Hematopoietic multipotent progenitor cell treated with erythropoietin and hydrocortisone succinate and interleukin-3 and kit ligand, for 17 days (in vitro differentiated cells): Measurements from ENCODE around the gene TGIF2.

Experiments
- DNase-seq: peaks from one replicate; pipeline ENCODE4 v3.0.0-alpha.2; 2015; ENCODE audit warnings: low spot score

The TGIF2 gene

DNA sequence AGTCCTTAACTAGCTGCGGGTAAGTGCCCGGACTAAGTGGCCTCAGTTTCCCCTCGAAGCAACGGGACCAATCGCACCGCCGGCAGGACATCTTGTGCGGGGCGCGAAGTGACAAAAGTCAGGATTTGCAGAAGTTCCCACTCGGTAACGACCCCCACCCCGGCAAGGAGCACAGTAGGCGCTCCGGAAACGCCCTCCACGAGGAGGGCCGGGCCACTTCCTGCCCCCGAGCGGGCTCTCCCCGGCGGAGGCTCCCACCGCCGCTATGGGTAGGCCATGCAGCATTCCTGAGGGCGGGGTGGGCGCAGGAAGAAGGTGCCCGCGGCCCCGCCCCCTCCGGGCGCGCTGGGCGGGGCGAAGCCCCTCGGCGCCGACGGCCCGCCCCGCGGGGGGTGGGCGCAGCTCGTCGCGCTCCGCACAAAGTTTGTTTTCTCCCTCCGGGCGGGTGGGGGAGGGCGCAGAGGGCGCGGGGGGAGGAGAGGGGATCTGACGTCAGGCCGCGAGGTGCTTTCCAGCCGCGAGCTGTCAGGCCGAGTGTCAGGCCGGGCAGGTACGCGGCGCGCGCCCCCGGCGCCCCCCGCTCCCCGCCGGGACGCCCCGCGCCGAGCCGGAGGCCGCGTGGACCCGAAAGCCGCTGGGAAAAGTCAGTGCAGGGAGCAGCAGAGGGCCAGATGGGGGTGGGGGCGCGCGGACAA lies at the start of gene TGIF2:
Gene TGIF2 (plus strand): TSS at position 495 of the 695 bp plus-strand sequence. CDS start 5,178 bp downstream, outside the sequence.
- DNase-seq, result no peak

DNA sequence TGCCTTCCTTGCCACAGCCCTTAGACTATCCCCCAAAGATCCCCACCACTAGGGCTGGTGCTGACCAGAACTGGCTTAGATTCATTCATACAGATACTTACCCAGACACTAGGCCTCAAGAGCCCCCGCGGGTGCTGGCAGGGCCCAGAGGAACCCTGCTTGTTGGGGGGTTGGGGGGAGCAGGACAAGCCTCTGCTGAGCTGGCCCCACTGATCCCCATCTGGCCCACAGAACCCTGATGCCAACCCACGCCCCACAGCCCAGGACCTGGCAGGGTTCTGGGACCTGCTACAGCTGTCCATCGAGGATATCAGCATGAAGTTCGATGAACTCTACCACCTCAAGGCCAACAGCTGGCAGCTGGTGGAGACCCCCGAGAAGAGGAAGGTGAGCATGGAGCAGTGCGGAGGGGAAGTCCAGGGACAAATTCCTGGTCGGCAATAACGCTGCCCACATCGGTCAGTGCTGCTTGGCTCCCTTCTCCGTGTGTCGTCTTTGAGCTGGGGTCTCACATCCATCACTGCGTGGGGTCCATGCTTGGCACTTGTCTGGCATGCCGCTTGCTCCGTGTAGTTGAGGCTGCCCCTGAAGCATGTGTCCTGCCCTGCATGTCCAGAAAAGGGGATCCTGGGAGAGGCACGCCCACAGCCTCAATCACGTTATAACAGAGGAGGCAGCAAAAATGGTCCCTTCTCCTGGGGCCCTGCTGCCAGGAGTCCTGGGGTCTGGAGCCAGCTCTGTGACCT lies 47.6 kb upstream of the TGIF2 start:
- DNase-seq, result no peak

DNA sequence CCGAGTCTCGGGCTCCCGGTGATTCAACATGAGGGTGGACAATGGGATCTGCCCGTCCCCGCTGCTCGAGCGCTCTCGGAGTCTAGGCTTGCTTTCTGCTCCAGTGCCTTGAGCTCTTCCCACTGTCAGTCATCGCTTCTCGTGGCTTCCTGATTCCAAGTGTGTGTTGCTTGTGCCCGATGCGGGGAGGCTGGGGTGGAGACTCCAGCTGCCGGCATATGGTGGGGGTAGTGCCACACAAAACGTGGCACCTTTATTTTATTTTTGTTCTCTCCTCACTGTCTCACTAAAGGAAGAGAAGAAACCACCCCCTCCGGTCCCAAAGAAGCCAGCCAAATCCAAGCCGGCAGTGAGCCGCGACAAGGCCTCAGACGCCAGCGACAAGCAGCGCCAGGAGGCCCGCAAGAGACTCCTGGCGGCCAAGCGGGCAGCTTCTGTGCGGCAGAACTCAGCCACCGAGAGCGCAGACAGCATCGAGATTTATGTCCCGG lies 46.8 kb upstream of the TGIF2 start:
- no peak for DNase-seq

DNA sequence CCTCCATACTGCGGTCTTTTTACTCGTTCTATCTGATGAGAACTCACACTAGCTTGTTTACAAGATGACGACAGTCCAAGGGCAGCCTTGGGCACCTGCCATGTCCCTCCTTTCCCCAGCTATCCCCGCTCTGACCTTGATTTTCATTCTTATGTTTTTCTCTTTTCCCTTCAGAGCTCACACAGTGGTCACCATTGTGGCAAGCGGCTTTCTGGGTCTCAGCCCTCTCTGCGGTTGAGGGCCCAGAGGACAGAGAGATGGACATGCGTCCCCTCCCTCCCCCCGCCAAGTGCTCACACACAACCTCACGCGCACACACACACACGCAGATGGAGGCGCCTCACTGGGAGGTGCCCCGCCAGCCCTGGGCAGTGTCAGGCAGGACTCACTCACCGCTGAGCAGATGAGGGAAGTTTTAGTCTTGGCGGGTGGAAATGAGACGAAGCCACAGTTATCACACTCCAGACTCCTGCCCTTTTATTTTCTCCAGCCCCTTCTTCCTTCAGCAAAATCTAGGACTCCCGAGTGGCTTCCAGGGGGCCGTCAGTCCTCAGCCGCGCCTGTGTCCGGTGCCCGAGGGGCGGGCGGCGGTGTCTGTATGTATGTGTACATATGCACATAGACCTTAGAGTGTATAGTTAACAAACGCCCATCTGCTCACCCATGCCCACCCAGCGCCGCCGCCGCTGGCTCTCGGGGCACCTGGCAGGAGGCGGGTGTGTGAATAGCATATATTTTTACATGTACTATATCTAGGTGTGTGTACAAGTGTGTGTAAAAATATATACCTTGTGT lies 45.9 kb upstream of the TGIF2 start:
- no peak for DNase-seq

DNA sequence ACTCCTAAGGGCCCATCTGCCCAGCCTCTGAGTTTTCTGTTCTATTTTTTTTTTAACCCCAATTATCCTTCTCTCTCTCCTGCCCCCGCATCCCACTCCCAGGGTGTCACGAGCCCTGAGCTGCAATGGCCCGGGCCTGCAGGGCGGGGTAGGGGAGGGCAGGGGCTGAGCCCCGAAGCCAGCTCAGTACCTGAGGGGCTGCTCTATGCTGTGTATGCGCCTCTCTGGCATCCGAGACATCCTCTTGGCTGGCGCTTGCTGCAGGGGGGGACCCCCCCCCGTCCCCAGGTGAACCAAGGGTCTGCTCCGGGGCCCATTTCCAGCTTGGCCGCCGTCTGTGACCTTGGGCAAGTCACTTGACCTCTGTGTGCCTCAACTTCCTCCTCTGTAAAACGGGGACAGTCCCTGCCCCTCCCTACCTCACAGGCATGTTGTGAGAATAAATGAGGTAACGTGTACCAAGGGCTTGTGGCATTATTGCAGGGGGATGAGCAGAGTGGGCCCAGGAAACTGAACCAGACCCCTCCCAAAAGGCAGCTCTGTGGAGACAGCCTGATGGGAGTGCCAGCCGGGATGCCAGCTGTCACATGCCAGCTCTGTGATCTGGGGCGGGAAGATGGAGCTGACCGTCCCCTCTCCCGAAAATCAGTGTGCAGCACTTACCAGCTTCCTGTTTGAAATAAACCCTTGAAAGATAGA lies 45.1 kb upstream of the TGIF2 start:
- DNase-seq, result no peak

DNA sequence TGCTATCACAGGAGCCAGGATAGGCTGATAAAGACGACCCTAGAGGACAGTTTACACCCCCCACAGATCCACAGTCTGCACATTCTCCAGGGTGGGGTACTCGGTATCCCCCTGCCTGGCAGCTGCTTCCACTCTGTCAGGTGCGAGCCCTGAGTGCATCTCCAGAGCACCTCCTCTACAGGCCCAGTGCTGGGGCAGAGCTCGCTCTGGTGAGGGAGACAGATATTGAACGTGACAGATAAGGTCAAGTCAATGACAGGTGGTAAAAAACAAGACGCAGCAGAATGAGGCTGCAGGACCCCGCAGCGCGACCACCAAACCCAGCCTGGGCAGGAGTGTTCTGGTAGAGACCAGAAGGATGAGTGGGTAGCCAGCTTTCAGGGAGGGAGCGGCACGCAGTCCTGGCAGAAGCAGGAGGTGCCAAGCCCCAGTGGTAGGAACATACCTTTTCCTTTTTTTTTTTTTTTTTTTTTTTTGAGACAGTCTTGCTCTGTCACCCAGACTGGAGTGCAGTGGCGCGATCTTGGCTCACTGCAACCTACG lies 44.5 kb upstream of the TGIF2 start:
- DNase-seq, result no peak

DNA sequence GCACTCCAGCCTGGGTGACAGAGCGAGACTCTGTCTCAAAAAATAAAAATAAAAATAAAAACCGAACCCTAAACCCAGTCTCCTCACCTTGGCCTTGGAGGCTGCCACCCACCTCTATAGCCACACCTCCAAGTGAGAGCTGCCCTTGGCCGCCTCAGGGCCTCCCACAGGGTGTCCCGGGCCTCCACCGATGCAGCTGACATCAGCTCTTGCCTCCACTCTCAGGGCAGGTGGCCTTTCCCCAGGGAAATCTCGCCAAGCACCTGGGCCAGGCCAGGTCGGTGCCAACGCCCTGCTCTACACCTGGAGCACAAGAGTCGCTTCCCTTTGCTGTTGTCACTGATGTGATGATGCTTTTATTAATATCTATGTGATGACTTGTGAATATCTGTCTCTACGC lies 41.0 kb upstream of the TGIF2 start:
- DNase-seq, result no peak

DNA sequence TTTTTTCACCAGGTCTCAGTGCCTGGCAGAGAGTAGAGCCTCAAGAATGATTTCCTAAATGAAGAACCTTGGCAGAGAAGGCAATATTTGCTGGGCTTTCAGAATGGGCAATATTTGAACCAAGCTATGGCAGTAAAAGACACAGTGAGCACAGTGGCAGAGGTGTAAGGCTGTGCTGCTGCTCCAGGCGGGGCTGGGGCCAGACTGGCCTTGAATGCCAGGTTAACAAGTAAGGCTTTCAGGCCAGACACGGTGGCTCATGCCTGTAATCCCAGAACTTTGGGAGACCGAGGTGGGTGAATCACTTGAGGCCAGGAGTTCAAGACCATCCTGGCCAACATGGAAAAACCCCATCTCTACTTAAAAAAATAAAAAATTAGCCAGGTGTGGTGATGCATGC lies 40.6 kb upstream of the TGIF2 start:
- no peak for DNase-seq

DNA sequence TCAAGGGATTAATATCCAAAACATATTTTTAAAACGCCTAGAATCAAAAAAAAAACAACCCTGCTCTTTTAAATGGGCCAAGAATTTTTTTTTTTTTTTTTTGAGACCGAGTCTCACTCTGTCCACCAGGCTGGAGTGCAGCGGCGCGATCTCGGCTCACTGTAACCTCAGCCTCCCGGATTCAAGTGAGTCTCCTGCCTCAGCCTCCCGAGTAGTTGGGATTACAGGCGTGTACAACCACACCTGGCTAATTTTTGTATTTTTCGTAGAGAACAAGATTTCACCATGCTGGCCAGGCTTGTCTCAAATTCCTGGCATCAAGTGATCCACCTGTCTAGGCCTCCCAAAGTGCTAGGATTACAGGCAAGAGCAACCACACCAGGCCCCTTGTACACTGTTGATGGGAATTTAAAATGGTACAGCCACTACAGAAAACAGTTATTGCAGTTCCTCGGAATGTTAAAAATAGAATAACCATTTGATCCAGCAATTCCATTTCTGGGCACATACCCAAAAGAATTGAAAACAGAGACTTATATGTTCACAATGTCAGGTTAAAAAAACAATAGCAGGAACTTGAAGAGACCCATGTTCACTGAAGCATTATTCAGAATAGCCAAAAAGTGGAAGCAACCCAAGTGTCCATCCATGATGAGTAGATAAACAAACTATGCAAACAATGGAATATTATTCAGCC lies 35.2 kb upstream of the TGIF2 start:
- no peak for DNase-seq

DNA sequence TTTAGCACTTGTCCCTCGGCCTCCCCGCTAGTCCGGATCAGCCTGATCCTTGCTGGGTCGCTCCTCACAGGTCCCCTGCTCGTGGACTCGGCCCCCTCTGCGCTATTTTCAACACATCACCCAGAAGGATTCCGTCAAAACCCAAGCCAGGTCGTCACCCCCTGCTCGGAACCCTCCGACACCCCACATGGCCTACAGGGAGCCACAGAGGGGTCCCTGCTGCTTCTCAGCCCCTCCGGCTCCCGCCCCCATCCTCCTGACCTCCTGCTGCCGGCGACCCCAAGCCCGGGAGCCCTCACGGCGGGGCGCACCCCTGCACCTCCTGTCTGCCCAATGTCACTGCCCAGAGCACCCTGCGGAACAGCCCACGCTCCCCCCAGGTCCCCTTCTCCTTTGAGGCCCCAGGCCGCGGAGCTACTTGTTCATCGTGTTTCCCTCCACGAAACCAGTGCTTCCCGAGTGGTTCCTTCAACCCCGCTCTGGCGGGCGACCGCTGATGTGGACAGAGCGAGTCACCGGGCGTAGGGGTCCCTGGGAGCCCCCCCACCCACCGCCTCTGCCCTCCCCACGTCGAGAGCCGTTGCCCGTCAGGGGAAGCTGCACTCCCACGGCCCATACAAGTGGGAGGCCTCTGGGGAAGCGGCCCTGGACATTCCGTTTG lies 32.7 kb upstream of the TGIF2 start:
- no peak for DNase-seq

DNA sequence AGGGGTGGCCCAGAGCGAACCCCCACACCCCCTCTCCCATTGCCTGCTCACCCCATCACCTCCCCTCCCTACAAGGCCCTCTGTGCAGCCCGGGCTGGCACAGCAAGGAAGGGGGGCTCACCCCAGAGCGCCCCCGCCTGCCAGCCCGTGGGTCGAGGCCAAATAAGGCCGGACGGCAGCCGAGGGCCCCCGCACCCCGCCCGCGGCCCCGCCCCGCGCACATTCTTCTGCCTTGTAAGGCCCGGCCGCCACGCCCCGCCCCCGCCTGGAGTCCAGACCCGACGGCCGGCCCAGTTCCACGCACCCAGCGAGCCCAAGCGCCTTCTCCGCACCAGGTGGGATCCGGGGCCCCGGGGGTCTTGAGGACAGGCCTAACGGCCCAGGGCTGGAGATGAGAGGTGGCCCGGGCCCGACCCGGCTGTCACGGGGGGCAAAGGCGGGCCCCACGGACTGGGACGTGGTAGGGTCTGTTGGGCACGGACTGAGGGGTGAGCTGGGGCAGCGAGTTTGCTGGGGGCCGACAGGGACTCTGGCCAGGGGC lies 32.1 kb upstream of the TGIF2 start, which contains the start of gene MYL9:
Gene MYL9 (plus strand): TSS at position 293 of the 541 bp plus-strand sequence. CDS start 3,366 bp downstream, outside the sequence.
- no peak for DNase-seq

DNA sequence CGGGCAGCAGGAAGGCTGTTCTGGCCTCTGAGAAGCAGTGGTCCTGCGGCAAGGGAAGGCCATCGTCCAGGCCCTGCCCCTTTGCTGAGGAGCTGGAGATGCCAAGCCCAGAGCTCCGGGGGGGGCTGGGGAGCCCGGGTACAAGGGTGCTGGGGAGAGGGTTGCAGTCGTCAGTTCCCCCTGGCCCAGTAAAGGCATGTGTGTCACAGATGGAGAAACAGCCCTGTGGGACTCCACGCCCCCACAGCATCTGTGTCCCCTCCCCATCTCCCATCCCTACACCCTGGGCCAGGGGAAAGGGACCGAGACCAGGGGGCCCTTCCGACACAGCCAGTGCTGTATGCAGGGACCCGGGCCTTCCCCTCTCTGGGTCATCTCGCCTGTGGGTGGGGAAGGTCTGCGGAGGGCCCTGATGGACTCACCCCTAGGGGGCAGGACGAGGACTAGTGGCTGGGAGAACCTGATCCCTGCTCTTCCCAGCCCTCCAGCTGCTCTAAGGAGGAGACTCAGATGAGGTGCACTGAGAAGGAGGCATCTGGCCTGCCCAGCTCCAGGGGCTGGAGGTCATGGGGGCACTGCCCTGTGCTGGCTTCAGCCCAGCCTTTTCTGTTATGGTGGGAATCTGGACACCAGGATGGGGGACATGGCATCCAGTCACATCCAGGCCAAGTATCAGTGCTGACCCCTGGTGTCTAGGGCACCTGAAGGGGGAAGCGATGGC lies 31.5 kb upstream of the TGIF2 start:
- no peak for DNase-seq

DNA sequence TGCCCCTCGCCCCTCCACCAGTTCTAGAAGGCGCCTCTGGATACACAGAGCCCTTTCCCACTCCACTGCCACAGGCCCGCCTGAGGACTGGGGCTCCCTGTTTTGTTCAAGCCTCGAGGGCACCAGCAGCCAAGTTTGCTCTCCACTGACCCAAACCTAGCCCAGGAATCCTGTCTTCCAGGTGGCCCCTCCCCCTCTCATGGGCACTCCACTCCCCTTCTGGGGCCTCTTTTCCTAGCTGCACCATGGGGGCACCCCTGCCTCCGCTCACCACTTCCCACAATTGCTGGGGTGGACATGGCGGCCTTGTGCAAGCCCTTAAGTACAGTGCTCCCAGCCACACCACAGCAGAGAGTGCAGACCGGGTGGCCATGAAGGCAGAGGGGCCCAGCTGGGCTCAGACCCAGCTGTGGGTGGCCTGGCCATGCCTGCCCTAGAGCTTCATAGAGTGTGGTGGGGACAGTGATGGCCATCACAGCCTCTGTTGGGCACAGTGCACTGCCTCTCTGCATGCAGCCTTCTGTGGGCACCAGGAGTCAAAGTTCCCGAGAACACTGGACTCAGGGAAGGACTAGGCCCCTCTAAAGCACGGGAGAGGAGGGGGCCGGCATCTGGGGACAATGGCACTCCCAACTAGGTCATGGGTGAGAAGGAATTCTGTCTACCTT lies 30.7 kb upstream of the TGIF2 start:
- DNase-seq, result no peak

DNA sequence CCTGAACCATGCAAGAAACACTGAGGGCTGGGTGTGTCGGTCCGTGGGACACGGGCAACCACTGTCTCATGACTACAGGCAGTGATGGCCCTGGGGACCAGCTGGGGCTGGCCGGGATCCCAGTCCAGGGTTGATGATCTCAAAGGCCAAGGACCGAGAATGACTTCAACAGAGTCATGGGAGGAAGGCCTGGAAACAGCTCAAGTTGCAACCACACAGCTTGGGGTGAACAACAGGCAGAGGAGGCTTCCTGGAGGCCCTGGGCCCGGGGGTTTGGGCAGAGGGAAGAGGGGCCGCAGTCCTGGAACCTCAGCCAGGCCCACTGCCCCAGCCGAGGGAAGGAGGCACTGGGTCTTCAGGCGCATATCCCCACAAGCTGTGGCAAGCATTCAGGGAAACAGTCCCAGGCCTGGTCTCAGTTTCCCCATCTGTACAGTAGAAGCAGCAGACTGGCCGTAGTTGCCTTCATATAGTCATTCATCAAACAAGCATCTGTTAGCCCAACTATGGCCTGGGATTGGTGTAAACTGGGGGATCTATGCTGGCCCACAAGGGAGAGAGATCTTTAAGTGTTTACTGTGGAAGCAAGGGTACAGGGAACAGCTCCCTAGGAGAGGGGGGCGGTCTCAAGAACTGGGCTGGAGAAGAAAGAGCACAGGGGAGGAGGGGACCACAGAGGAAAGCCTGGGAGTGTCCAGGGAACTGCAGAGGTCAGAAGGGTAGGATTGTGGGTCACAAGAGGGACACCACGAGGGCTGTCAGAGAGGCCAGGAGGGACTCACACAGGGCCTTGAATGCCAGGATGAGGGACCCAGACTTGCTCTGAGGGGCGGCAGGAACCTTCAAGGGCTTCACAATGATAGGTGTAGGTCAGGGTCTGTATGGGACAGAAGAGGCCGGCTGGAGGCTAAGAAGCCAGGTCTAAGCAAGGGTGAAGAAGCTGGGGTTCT lies 29.9 kb upstream of the TGIF2 start:
- DNase-seq, result no peak

DNA sequence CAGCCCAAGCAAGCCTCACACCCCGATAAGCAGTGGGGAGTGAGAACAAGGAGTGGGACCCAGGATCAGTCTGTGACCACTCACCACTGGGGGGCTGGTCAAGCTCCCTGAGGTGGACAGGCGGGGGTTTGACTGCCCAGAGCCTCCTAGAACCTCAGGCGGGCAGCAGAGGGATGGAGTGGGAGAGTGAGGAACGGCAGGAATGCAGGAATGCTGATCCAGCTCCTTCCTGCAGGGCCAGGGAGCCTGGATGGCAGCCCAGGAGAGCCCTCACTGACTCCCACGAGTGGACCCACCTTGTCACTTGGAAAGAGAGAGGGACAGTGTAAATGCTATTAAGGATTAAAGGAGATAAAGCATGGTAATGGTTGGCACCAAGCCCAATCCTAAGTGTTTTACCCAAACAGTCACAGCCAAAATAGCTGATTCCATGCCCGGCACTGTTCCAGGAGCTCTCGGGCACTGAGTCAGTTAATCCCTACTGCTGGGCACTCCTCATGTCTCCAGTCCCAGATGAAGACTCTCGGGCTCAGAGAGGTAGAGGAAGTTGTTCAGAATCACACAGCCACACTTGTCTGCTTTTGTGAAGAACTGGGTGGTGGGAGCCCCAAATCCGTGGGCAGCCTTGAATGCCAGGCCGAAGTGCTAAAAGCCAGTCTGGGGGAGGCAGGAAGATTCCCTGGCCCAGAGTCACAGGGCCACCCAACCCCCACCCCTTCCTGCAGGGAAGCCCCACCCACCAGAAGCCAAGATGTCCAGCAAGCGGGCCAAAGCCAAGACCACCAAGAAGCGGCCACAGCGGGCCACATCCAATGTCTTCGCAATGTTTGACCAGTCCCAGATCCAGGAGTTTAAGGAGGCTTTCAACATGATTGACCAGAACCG lies 29.0 kb upstream of the TGIF2 start:
- no peak for DNase-seq

DNA sequence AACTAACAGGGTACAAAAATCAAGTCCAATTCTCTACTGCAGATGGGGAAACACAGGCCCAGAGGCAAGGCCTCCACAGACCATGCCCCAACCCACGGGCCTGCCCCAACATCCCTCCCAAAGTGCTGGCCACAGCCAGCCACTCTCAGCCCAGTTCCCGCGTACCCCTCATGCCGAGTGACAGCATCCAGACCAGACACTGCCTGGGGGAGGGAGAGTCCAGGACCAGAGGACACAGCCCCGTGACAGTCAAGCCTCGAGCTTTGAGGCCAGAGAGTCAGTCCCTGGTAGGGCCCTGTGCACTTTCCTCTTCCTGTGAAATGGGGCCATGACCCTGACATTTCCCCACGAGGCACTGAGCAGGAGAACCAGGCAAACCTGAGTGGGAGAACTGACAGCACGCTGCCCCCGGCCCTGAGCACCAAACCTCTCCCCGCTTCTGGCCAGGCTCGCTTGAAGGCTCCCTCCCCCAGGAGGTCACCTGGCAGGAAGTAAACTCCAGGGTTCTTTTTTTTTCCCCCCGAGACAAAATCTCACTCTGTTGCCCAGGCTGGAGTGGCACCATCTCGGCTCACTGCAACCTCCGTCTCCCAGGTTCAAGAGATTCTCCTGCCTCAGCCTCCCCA lies 27.2 kb upstream of the TGIF2 start:
- DNase-seq, result no peak
